ENCODE data around the gene SLC47A1.

GRCh38 chr17:19618015-19618414 is 84.4 kb downstream of the SLC47A1 start:
- TF ChIP-seq POLR2A (IDR thresholded peaks at IDR 0.05) (no peak), EP300 (IDR thresholded peaks at IDR 0.05) (no peak)
- TF ChIP-seq, protein P1, sequence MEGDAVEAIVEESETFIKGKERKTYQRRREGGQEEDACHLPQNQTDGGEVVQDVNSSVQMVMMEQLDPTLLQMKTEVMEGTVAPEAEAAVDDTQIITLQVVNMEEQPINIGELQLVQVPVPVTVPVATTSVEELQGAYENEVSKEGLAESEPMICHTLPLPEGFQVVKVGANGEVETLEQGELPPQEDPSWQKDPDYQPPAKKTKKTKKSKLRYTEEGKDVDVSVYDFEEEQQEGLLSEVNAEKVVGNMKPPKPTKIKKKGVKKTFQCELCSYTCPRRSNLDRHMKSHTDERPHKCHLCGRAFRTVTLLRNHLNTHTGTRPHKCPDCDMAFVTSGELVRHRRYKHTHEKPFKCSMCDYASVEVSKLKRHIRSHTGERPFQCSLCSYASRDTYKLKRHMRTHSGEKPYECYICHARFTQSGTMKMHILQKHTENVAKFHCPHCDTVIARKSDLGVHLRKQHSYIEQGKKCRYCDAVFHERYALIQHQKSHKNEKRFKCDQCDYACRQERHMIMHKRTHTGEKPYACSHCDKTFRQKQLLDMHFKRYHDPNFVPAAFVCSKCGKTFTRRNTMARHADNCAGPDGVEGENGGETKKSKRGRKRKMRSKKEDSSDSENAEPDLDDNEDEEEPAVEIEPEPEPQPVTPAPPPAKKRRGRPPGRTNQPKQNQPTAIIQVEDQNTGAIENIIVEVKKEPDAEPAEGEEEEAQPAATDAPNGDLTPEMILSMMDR (IDR thresholded peaks at IDR 0.05): no peak
